Esophagus muscularis mucosa (tissue), 4 donors: ENCODE measurements around the gene GSTO2. TPM values are rescaled to one million over a fixed set of nuclear protein-coding genes. Genes with fewer than 3 reads are reported as not detected.

Experiments used
- DNase-seq: peaks from one replicate; pipeline ENCODE4 v3.0.0-alpha.2; 2017; ENCODE audit errors: extremely low spot score
- H3K27ac ChIP-seq, 4 donors: fragments of 200-600 bp; sonication (generic); replicated peaks in 1 of 4; 1 replicate in 3 of 4; 2 replicates in 1 of 4; pipeline ENCODE4 v1.5.1; 2016 to 2019; ENCODE audit warnings: mild to moderate bottlenecking in 1 of 4
- H3K27me3 ChIP-seq, 4 donors: fragments of 200-600 bp; sonication (generic); one replicate each; pipeline versions ENCODE4 v1.5.1 to v1.6.0; 2016 to 2019
- H3K36me3 ChIP-seq, 4 donors: fragments of 200-600 bp; sonication (generic); one replicate each; pipeline ENCODE4 v1.5.1; 2016 to 2019
- H3K4me1 ChIP-seq, 4 donors: fragments of 200-600 bp; sonication (generic); one replicate each; pipeline ENCODE4 v1.5.1; 2016 to 2019
- H3K4me3 ChIP-seq, 4 donors: fragments of 200-600 bp; sonication (generic); 1 replicate in 2 of 4; 2 replicates in 2 of 4; pipeline ENCODE4 v1.5.1; 2016 to 2019; ENCODE audit warnings: mild to moderate bottlenecking in 4 of 4, moderate library complexity in 1 of 4
- H3K9me3 ChIP-seq, 4 donors: fragments of 200-600 bp; sonication (generic); 1 replicate in 3 of 4; 2 replicates in 1 of 4; pipeline ENCODE4 v1.5.1; 2016 to 2019
- EP300 ChIP-seq: sonication (generic); formaldehyde crosslinking; IDR thresholded peaks from one replicate; pipeline ENCODE4 v1.6.1; 2017; ENCODE audit warnings: antibody characterized with exemption
- POLR2A ChIP-seq: fragments of 450-650 bp; IDR thresholded peaks from one replicate; pipeline ENCODE4 v1.6.1; 2017; ENCODE audit warnings: antibody characterized with exemption, moderate library complexity, mild to moderate bottlenecking, low read depth
- POLR2AphosphoS5 ChIP-seq, 2 donors: sonication (generic); formaldehyde crosslinking; IDR thresholded peaks; one replicate each; pipeline ENCODE4 v1.6.1; 2017; ENCODE audit warnings: antibody characterized with exemption in 2 of 2
- WGBS: methylation state at CpG from one replicate; pipeline ENCODE4 v1.1.5; 2018; 5-methylcytosine and 5-hydroxymethylcytosine counted together
- intact Hi-C: fragments of 100-400 bp; cut with DNase I; formaldehyde crosslinking; loops from one replicate; pipeline ENCODE4 v1.15.1; 2023
- total RNA-seq, 4 donors: library from RNA; depleted of rRNA; stranded (reverse); fragments of >200 nt; gene quantifications; one replicate each; pipeline versions ENCODE4 v1.1.0 to v1.2.1, GENCODE V29; 2016
- TF ChIP-seq, protein P1 (sequence below), 3 experiments: fragments of 200-600 bp in 2 of 3; fragments of 450-650 bp in 1 of 3; sonication (generic) in 2 of 3; IDR thresholded peaks; one replicate each; pipeline ENCODE4 v1.5.1; 2017 to 2019; ENCODE audit warnings: antibody characterized with exemption in 3 of 3, mild to moderate bottlenecking in 2 of 3, moderate library complexity in 1 of 3

The GSTO2 gene
- total RNA-seq, 4 donors from 2014 or later, result 0.42 to 0.99 (median 0.63) TPM

DNA sequence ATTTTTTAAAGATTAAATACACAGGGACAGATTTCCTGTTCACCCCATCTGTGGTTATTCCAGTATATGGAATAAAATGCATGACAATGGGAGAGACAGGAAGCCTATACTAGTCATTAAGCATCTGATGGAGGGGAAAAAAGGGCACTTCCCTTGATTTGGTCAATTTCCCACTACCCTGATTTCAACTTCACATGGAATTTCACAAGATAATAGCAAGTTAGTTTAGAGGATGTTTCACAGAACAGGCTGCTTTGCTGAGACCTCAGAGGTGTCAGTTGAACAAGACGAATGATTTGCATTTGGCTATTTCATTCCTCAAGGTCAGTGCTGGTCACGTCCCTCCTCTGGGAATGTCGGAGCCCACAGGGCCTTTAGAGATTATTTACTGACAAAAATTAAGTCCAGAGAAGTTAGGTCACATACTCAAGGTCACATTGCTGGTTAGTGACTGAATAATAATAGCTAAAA is 74.0 kb downstream of the GSTO2 start:
- TF ChIP-seq POLR2AphosphoS5 (IDR thresholded peaks at IDR 0.05) (peak in 1 of 2 donors; percentile 6), POLR2A (no peak), EP300 (no peak)
- Histone ChIP-seq H3K9me3 (no peaks in the 10 kb centered on the region), H3K27ac (peak overlapping the region; percentile 7 to 68 (median 53)), H3K4me1 (peaks cover 18 to 29% (median 26%) of the 10 kb centered on the region in 4 donors), H3K27me3 (no peaks in the 10 kb centered on the region), H3K4me3 (no peak overlapping the region), H3K36me3 (no peaks in the 10 kb centered on the region)
- 7% methylated on average over 3 of the region's 3 CpGs for WGBS
- intact Hi-C loops, result no loop called here
- DNase-seq, result peak; percentile 81

DNA sequence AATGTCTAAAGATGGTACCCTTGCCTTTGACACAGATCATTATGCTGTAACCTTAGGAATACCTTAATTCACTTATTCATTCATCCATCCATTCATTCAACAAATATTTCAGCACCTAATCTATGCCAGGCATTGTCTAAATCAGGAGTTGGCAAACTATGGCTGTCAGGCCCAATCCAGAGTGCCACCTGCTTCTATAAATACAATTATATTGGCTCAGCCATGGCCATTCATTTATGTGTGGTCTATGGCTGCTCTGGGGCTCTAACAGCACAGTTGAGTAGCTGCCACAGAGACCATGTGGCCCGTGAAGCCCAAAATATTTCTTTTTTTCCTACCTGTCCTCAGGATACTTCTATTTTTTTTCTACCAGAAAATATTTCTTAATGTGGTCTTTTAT is 75.2 kb downstream of the GSTO2 start:
- Histone ChIP-seq H3K36me3 (no peaks in the 10 kb centered on the region), H3K27me3 (no peaks in the 10 kb centered on the region), H3K4me1 (peaks cover 18 to 30% (median 26%) of the 10 kb centered on the region in 4 donors), H3K4me3 (no peak overlapping the region), H3K9me3 (no peaks in the 10 kb centered on the region), H3K27ac (no peak overlapping the region)
- DNase-seq, result peak; percentile 47
- TF ChIP-seq POLR2A, result no peak
- no peak for TF ChIP-seq EP300
- TF ChIP-seq, protein P1, sequence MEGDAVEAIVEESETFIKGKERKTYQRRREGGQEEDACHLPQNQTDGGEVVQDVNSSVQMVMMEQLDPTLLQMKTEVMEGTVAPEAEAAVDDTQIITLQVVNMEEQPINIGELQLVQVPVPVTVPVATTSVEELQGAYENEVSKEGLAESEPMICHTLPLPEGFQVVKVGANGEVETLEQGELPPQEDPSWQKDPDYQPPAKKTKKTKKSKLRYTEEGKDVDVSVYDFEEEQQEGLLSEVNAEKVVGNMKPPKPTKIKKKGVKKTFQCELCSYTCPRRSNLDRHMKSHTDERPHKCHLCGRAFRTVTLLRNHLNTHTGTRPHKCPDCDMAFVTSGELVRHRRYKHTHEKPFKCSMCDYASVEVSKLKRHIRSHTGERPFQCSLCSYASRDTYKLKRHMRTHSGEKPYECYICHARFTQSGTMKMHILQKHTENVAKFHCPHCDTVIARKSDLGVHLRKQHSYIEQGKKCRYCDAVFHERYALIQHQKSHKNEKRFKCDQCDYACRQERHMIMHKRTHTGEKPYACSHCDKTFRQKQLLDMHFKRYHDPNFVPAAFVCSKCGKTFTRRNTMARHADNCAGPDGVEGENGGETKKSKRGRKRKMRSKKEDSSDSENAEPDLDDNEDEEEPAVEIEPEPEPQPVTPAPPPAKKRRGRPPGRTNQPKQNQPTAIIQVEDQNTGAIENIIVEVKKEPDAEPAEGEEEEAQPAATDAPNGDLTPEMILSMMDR (IDR thresholded peaks at IDR 0.05), result no peak
- no peak for TF ChIP-seq POLR2AphosphoS5 (IDR thresholded peaks at IDR 0.05)
- intact Hi-C loops, result no loop called here
- 83% methylated on average over 1 of the region's 1 CpG for WGBS

DNA sequence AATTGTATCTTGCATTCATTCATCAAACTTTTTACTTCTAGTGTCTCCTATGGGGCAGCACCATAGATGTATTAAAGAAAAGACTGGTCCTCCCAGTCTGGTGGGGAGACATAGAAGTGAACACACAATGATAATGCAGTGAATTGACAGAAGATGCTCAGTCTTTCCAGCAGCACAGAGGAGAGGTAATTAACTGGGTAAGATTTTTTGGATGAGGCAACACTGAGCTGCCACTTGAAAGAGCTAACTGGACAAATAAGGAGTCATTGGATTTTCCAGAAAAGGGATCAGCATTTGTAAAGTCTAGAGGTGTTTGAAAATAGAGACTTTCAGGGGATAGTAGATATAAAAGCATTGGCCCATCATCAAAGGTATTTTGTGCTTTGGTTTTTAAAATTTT is 76.5 kb downstream of the GSTO2 start:
- Histone ChIP-seq H3K4me3 (no peak overlapping the region), H3K36me3 (no peaks in the 10 kb centered on the region), H3K9me3 (no peaks in the 10 kb centered on the region), H3K27ac (peak overlapping the region in 1 of 4 donors; percentile 23), H3K4me1 (peaks cover 11 to 29% (median 24%) of the 10 kb centered on the region in 4 donors), H3K27me3 (no peaks in the 10 kb centered on the region)
- intact Hi-C loops, result no loop called here
- TF ChIP-seq EP300 (no peak), POLR2A (no peak), POLR2AphosphoS5 (IDR thresholded peaks at IDR 0.05) (no peak)
- TF ChIP-seq, protein P1 (IDR thresholded peaks at IDR 0.05), result no peak
- DNase-seq, result no peak

- Histone ChIP-seq H3K27ac (peak overlapping the region in 1 of 4 donors; percentile 23), H3K27me3 (no peaks in the 10 kb centered on the region), H3K9me3 (no peaks in the 10 kb centered on the region), H3K4me1 (peaks cover 7 to 26% (median 21%) of the 10 kb centered on the region in 4 donors), H3K4me3 (no peak overlapping the region), H3K36me3 (no peaks in the 10 kb centered on the region)
- intact Hi-C loops, result no loop called here
- 66% methylated on average over 4 of the region's 4 CpGs for WGBS
- no peak for DNase-seq
- TF ChIP-seq POLR2A, result no peak
- no peak for TF ChIP-seq POLR2AphosphoS5 (IDR thresholded peaks at IDR 0.05)
- TF ChIP-seq EP300, result no peak
- TF ChIP-seq, protein P1 (IDR thresholded peaks at IDR 0.05), result no peak
These were observed 77.0 kb downstream of the GSTO2 start for GRCh38 chr10:104345941-104346340.

DNA sequence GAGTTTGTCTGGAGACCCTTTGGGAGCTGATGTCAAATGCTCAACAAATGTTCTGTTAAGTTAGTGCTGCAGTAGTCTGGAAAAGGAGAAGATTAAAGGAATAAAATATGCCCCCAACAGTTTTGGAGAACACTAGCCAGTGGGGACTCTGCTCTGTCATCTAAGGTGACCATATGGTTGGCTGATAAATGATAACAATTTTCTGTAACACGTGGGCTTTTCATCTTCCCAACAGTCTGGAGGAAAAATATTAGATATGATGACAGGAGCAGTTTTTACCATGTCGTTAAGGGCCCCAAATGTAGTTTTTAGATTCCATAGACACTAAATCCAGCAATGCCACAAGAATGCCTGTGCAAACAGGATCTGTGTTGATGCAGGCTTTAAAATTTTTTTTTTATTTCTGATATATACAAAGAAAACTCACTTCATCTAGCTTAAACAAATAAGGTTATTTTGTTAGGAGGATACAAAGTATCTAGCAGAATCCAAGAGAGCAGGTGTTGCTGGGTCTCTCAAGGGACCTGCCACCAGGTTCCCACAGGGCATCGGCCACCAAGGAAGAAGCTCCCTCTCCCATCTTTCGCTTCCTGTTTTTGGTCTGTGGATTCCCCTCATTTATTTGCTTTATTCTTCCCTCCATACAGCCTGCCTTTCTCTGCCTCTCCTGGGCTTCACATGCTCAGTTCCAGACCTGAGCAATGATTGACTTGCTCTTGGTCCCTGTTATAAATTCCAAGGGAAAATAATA is 78.5 kb downstream of the GSTO2 start:
- no peaks in the 10 kb centered on the region for H3K9me3 ChIP-seq

More for the DNA sequence above, 78.5 kb downstream of the GSTO2 start:
- Histone ChIP-seq H3K4me1 (peaks cover 6 to 24% (median 23%) of the 10 kb centered on the region in 4 donors), H3K36me3 (no peaks in the 10 kb centered on the region), H3K27me3 (no peaks in the 10 kb centered on the region), H3K27ac (no peak overlapping the region), H3K4me3 (no peak overlapping the region)
- 89% methylated on average over 4 of the region's 4 CpGs for WGBS
- intact Hi-C loops, result no loop called here
- no peak for TF ChIP-seq POLR2A
- no peak for TF ChIP-seq POLR2AphosphoS5 (IDR thresholded peaks at IDR 0.05)
- TF ChIP-seq, protein P1 (IDR thresholded peaks at IDR 0.05), result no peak
- TF ChIP-seq EP300, result no peak
- no peak for DNase-seq
